HG03196 (cell line): Measurements from ENCODE around the gene LGALS9B.
A peak's percentile ranks its signal among the peaks of the same experiment; 100 is the strongest.
"Not testable (repeated sequence)": the region's sequence is repeated elsewhere in the genome, so short reads cannot be mapped to it uniquely, and the experiment has no call there.

Experiments
- ATAC-seq: cut with Tn5 transposase; IDR thresholded peaks from one replicate; pipeline ENCODE4 v1.9.1; 2021; ENCODE audit not compliant: unreplicated experiment

The LGALS9B gene

DNA sequence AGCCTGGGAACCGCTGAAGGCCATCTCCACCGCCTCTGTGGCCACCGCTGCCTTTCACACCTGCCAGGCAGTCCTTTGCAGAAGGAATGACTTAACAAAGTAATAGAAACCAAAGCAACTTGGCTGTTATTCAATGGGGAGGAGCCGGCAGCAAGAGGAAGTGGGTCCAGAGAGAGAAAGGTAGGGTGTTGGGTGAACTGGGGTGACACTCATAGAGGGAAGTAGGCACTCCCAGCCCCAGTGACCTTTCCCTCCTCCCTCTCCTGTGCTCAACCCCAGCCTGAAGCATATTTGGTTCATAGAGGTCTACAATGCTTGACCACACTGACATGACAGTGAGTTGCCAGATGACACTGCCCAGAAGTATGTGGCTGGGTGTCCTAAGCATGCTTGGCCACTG, at the start of gene LGALS9B:
Gene LGALS9B (minus strand): TSS at position 93 of the 400 bp plus-strand sequence. CDS start 69 bp downstream, at position 24.
- ATAC-seq = peak; percentile 50

DNA sequence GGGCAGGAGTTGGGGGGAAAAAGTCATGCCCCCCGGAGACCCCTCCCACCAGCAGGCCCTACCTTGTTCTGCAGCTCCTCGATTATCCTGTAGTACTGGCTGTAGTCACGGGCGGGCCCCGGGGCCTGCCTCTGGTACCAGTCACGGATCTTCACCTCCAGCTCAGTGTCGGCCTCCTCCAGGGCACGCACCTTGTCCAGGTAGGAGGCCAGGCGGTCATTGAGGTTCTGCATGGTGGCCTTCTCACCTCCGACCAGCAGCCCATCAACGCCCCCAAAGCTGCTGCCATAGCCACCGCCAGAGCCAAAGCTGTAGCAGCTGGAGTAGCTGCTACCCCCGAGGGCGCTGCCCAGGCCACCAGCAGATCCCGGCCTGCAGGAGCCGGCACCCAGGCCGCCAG, 49.6 kb upstream of the LGALS9B start:
- not testable (repeated sequence) for ATAC-seq

DNA sequence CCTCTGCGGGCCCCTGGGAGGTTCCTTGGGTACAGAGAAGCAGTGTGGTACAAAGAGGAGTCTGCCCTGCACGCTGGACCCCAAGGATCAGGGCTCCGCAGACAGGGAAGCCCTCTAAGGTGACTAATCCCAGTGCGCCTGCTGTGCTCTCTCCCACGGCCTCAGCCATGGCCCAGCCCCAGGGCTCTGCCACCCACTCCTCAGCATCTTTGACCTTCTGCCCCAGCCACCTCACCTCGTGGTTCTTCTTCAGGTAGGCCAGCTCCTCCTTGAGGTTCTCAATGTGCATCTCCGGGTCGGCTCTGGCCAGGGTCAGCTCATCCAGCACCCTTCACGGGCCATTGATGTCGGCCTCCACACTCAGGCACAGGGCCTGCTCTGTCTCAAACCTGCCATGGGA, 47.8 kb upstream of the LGALS9B start:
- not testable (repeated sequence) for ATAC-seq

- ATAC-seq = not testable (repeated sequence)
These were observed 46.2 kb upstream of the LGALS9B start for GRCh38 chr17:20513539-20513938.

DNA sequence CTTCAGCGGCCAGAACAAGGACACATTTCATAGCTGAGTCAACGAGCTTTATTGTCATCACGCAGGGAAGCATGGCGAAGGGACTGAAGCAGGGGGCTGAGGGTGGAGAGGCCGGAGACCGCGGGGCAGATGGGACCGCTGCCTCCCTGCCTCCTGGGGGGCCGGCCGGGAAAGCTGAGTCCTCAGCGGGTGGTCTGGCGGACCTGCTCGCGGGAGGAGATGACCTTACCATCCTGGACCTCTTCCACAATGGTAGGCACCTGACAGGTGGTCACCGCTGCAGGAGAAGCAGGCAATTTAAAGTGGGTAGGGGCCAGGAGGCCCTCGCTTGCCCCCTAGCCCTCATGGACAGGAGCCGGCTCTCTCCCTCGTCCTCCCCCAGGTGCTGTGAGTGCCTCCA, 45.0 kb upstream of the LGALS9B start:
- ATAC-seq = not testable (repeated sequence)

- ATAC-seq = not testable (repeated sequence)
These were observed 44.4 kb upstream of the LGALS9B start for GRCh38 chr17:20511778-20512177.

- ATAC-seq = not testable (repeated sequence)
These were observed 38.0 kb upstream of the LGALS9B start for GRCh38 chr17:20505333-20505732.

DNA sequence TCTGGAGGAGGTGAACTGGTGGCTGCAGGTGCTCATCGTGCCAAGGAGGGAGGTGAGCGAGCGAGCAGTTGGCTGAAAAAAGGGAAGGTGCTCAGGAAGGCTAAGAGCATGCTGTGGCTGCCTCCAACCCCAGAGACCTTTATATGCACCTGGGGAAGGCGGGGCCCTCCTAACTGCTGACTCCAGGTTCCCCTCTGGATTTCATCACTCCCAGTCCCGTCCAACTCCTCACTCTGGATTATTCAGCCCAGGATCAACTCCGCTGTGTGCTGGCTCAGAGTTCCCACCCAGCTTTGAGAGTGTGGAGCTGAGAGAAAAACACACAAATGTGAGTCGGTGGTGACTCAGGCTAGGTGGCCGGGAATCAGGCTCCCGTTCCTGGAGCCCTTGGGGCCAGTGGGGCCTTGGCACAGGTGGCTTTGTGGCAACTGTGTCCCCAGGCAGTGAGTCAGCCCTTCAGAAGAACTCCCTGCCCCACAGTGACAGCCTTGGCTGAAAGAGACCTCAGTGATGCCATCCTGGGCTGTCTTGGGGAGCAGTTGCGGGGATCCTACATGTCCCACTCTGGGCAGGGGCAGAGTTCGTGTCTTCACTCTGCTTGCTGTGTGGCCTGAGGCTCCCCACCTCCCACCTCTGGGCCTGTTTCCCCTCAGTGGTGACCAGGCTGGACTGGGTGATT, 37.2 kb upstream of the LGALS9B start:
- ATAC-seq = not testable (repeated sequence)

DNA sequence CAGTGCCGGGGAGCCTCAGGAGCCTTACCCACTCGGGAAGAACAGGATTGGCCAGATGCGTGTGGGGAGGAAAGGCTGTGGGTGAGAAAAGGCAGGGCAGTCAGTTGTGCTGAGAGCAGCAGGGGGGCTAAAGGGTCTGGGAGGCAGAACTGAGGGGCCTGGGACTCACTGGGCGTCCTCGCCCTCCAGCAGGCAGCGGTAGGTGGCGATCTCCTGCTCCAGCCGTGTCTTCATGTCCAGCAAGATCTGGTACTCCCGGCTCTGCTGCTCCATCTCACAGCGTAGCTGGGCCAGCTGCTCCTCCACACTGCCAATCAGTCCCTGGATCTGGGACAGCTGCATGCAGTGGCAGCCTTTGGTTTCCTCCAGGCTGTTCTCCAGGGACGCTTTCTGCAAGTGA, 34.6 kb upstream of the LGALS9B start:
- ATAC-seq = not testable (repeated sequence)

- not testable (repeated sequence) for ATAC-seq
These were observed 33.0 kb upstream of the LGALS9B start for GRCh38 chr17:20500346-20500745.

DNA sequence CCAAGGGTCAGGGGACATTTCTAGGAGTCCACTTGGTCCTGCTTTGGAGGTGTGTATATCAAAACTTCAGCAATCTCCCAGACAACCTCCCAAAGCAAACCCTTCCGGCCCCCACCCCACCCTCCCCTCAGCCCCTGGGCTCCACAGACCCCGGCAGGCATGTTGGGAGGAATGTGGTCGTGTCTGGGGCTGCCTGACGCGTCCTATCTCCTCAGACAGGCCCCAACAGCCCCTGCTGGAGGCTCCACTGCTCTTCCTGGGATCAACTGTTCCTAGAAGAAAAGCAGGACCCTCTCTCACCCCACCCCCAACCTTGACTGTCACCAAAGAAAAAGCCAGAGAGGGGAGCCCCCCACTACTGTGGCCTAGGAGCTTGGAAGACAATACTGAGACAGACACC, 28.1 kb upstream of the LGALS9B start:
- not testable (repeated sequence) for ATAC-seq

DNA sequence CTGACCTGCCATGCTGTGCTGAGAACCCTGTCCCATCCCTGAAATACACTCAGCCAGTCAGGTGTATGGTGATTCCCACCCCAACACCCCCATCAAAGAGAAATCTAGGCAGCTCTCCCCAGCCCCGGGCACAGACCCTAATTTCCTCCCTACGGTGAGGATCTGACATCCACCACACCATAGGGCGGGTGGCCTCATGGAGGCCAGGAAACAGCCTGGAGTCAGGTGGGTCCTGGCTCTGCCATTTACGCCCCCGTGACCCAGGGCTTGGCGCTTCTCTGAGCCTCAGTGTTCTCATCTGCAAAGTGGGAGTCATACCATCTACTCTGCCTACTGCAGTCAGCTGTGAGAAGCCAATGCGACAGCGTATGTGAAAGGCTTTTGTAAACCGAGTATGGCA, 27.4 kb upstream of the LGALS9B start:
- not testable (repeated sequence) for ATAC-seq

- ATAC-seq = not testable (repeated sequence)
These were observed 26.8 kb upstream of the LGALS9B start for GRCh38 chr17:20494147-20494546.

GRCh38 chr17:20492971-20493370, 25.6 kb upstream of the LGALS9B start:
- not testable (repeated sequence) for ATAC-seq

DNA sequence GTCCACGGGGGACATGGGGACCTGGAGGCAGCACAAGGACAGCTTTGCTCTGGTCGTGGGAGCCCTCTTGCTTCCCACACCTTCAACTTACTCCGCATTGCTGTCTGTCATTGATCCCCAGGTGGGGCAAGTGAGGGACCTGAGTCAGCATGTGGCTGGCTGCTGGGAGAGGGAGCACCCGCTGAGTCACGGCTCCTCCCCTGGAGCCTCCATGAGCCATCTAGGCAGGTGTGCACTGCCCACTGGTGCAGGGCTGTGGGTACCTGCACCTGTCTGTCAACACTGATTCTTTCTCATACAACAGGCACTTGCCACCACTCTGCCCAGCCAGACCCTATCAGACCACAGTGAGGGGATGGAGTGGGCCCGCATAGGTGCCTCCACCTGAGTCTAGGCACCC, 24.8 kb upstream of the LGALS9B start:
- ATAC-seq = not testable (repeated sequence)

DNA sequence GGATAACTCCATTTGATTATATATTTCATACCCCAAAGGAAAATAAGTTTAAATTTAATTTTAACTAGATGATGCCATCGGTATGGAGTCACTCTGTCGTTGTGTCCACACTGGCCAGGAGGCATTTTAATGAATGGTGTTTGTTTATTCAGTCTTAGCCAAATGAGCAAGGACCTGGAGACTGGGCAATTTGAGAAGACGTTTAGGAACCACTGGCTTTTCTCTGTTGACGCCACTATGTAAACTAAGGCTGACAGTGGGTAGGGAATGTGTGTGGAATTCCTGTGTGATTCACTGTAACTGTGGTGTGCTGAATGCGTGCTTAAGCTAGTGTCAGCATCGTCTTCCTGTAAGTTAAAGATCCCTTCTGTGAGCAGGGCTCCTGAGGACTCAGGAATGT, 17.6 kb upstream of the LGALS9B start:
- ATAC-seq = not testable (repeated sequence)

GRCh38 chr17:20479889-20480591, 12.7 kb upstream of the LGALS9B start:
- ATAC-seq = not testable (repeated sequence)

DNA sequence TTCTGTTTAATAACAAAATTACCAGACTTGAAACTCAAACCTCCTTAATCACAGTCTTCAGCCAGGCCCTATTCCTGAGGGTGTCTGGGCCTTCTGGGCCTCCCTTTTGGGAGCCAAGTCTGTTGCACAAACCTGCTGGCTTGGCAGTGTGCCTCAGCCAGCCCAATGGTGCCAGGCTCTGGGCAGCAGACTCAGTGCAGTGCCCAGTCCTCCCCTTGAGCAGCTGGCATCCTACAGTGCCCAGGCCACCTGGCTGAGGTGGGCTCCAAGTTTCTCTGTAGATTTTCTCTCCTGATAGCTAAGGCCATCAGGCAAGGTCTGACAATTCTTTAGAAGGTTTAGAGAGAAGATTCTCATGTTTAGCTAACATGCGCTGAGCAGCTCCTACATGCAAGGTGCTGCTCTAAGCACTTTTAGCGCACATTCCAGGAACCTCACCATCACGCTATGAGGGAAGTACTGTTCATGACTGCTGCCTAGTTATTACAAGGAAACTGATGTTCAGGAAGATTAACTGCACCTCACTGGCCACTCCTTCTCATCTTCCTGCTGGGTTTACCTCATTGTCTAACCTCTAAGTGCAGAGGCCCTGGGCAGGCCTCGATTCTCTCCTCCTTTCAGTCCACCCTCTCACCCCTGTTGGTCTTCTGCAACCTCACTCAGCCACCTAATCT, 10.2 kb upstream of the LGALS9B start:
- not testable (repeated sequence) for ATAC-seq

DNA sequence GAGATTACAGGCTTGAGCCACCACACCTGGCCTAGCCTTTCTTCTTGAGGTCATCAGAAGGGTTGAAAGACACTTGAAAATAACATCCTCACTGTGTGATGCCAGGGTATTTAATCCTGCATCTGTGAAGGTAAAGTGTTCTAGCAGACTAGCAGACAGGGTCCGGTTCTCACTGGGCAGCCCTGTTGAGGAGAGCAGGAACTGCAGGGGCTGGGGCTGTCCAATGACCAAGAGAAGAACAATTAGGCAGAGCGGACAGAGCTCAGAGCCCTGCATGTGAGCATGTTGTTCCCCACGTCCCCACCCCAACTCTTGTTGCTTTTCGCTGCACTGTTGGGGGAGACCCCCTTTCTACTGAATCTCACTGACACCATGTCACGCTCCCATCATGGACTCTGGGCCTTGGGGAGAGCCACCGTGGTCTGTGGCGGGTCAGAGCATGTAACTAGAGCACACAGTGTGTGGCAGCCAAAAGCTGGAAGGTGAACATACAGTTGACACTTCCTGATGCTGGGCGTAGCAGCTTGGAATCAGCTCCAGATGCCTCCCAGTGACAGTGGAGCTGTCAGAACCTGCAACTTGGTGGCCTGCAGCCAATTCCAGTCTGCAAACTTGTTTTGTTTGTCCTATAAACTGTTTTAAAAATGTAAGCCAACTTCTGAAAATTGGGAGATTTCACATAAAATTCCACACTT, 7.9 kb upstream of the LGALS9B start:
- ATAC-seq = not testable (repeated sequence)

- ATAC-seq = not testable (repeated sequence)
These were observed 6.7 kb upstream of the LGALS9B start for GRCh38 chr17:20474081-20474480.

DNA sequence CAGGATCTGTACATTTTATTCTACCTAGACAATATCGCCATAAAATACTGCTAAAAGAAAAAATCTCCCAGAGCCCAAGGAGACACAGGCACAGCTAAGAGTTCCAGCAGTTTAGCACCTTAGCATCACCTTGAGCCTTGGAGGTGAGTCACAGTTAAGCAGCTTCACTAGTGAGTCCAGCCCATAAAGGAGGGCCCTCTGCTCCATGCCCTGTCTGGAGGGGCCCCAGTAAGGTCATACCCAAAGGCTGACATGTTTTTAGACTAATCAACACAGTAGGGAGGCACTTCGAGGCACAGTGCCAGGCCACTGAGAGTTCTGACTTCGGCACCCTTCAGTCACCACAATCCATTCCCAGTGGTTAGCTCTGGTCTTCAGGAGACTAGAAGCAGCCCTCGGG, 2.6 kb upstream of the LGALS9B start:
- ATAC-seq = not testable (repeated sequence)
